Skeletal muscle cell (primary cell): ENCODE measurements around the gene TAL1.

Experiments
- DNase-seq: peaks from one replicate; pipeline ENCODE4 v3.0.0-alpha.2; 2010; ENCODE audit warnings: low read depth
- H3K4me3 ChIP-seq: 2 replicates; pipeline ENCODE4 v1.5.1; 2011; ENCODE audit warnings: low read depth, mild to moderate bottlenecking, control low read depth, low read length, moderate library complexity

TAL1 gene

GRCh38 chr1:47191940-47192457, 40.0 kb downstream of the TAL1 start:
- H3K4me3 ChIP-seq = no peak overlapping the region
- no peak for DNase-seq

DNA sequence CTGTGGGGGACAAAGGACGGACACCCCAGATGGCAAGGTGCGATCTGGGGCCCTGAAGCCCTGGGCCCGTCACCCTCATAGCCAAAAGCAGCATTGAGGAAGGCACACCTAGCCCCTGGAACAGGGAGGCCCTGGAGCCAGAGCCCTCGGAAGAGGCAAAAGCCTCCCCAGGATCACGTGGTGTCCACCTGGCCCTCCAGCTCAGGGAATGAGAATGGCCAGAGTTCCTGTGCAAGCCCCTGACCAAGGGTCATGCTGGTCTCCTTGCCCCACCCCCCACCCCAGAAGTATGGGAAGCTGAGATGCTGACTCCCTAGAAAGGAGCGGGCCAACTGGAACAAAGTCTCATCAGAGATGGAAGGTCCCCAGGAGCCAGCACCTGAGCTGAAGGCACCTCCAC, 41.2 kb downstream of the TAL1 start:
- H3K4me3 ChIP-seq = no peak overlapping the region

GRCh38 chr1:47190509-47190855, 41.5 kb downstream of the TAL1 start:
- no peak overlapping the region for H3K4me3 ChIP-seq
- no peak for DNase-seq

More for the DNA sequence above, 41.2 kb downstream of the TAL1 start:
- DNase-seq = no peak

DNA sequence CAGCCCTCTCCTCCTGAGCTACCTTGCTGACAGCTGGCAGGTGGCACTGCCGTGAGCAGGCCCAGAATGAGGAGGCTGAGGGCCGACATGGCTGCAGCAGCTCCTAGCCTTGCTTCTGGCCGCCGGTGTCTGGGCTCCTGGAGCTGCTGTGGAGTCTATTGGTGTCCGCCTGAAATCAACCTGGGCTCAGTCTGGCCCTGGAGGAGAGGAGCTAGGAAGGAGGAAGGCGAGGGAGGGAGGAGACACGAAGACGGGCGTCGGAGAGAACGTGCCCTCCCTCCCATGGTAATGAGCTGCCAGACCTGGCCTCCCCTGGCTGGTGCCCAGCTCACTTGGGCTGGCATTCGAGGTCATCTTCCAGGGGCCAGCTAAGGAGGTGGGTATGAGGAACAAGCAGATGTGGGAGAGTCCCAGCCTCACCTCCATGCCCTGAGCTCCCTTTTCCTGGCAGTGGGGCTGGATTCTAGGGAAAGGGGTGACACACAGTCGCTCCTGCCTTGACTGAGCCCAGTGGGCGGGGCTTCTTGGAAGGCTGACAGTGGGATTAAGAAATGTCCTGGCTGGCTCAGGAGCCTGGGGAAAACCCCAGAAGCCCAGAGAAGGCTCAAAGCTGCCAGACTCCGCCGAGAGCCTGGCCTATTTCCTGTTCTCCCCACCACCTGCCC, 42.0 kb downstream of the TAL1 start, which contains the start of gene PDZK1IP1:
Gene PDZK1IP1, minus strand, starts transcription at position 193 of the 665 bp plus-strand sequence. Its CDS starts 104 bp downstream, at position 89.
- no peak for DNase-seq
- no peak within 1 kb of the TSS for H3K4me3 ChIP-seq

DNA sequence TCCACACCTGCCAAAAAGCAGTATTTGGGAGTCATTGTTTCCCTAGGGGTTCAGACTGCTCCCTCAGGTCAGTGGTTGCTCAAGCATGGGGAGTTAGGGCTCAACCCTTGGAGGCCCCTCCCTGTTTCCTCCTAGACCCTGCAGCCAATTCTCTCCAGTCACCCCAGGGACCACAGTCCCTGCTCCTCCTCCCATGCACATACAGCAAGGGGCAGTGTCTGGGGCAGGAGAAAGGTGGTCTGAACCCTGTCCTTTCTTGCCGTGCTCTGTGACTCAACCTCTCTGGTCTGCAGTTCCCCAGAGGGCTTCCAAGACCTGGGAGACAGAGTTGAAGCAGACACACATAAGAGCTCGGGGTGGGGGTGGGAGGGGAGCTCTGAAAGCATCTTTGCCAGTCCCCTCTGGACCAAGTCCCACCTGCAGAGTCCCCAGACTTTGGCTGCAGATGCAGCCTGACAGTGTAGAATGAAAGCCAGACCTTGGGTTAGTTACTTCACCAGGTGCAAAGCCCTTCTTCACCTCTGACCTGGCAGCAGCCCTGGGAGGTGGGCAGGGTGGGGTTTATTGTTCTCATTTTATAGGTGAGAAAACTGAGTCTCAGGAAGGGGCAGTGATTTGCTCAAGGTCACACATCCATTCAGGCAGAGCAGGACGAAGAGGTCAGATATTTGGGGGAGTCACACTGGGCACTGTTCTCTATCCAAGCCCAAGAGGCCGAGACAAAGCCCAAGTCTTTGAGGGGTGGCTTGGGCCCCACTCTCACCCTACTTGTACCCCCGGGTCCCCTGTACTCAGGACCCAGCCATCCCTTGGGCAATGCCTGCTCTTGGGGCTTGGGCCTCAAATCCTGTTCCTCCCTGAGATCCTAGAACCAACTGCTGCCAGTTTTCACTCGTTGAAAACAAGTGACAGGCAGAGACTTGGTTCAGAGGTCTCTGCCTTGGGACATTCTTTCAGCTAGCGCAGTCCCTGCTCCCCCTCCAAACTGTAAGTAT, 42.9 kb downstream of the TAL1 start:
- no peak for DNase-seq
- H3K4me3 ChIP-seq = no peak overlapping the region

DNA sequence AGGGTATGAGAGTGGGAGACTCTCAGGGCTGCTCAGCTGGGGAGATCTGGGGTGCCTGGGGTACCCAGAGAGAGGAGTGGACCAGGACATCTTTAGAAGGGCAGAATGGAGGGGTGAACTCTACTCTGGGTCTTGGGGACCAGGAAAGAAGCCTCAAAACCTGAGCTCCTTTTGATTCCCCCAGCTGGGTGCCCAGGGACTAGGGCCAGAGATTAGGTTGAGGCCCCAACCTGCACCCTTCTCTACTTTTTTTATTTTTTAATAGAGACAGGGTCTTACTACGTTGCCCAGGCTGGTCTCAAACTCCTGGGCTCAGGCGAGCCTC, 44.1 kb downstream of the TAL1 start:
- H3K4me3 ChIP-seq = no peak overlapping the region
- no peak for DNase-seq

DNA sequence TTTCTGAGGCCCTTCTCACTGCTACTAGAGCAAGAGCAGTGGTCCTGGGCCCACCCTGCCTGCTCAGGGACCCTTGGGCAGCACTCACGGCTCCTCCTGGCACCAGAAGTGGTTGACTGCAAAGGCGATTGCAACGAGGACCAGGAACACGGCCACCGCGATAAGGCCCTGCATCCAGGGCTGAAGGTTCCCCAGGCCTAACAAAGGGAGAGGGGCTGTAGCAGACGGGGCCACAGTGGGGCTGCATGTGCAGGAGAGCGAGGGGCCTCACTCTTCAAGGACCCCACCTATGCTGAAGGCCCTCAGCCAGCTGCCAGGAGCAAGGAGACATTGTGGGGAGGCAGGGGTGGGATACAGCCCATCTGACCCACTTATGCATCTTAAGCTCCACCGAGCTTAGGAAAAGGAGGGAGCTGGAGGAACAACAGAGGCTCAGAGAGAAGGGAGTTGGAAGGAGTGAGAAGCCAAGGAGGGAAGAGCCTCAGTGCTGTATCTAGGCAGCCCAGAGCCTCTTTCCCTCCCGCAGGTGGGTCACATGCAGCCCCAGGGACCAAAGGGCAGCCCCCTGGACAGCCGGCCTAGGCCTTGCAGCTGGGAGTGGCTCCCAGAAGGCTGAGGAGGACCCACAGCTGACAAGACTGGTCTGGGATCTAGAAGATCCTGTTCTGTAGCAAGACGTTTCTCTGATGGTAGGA, 44.6 kb downstream of the TAL1 start:
- H3K4me3 ChIP-seq = no peak overlapping the region
- no peak for DNase-seq

GRCh38 chr1:47186267-47187185, 45.5 kb downstream of the TAL1 start:
- DNase-seq = no peak

DNA sequence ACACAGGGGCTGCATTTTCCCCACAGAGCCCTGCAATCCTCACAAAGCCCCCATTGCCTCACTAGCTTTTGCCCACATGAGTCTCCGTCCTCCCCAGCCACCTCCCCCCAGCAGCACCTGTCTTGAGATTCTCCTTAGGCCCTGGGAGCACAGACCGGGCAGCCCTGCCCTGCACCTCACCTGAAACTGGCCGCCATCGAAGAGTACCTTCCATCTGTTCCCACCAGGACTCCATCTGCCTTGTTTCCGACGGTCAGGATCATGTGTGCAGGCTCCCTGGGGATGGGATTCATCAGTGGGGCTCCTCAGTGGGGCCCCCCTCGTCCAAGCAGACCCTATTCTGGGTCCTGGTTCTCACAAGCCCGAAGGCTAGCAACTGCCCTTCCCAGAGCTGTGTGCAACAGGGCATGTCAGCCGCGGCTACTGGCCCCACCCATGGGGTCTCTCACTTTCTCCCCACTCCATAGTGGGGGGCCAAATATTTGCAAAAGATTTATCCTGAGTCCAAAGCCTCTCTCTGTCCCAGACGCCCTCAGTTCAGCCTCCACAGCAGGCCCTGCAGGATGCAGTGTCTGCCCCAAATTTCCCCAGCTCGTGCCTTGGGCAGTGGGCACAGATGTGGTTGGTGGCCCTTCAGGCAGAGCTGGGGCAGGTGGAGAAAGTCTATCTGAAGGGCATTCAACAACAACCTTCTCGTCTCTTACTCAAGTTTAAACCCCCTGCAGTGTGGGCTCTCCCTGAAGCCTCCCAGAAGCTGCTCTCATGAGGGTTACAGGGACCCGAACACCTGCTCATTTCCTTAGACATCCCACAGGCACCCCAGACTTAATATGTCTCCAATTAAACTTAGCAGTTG, 47.0 kb downstream of the TAL1 start:
- no peak overlapping the region for H3K4me3 ChIP-seq
- no peak for DNase-seq

More at GRCh38 chr1:47186267-47187185, 45.5 kb downstream of the TAL1 start:
- H3K4me3 ChIP-seq = no peak overlapping the region

DNA sequence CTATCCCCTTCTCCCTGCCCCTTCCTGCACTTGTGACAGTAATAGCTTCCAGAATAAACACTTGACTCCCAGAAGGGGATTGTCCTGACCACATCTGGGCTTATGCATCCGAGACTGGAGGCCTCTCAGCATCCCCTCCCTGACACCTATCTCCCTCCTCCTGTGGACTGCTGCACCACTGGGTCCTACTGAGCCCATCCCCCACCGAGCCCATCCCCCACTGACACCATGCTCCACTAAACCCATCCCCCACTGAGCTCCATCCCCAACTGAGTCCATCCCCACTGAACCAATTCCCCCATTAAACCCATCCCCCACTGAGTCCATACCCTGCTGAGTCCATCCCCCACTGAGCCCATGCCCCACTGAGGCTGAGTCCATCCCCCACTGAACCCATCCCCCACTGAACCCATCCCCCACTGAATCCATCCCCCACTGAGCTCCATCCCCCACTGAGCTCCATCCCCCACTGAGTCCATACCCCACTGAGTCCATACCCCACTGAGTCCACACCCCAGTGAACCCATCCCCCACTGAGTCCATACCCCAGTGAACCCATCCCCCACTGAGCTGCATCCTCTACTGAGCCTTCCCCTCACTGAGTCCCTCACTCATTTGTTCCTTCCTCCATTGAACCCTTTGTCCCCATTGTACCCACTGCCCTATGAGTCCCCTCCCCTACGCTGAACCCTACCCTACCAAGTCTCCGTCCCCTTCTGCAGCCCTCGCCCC, 47.8 kb downstream of the TAL1 start:
- no peak for DNase-seq
- no peak overlapping the region for H3K4me3 ChIP-seq

DNA sequence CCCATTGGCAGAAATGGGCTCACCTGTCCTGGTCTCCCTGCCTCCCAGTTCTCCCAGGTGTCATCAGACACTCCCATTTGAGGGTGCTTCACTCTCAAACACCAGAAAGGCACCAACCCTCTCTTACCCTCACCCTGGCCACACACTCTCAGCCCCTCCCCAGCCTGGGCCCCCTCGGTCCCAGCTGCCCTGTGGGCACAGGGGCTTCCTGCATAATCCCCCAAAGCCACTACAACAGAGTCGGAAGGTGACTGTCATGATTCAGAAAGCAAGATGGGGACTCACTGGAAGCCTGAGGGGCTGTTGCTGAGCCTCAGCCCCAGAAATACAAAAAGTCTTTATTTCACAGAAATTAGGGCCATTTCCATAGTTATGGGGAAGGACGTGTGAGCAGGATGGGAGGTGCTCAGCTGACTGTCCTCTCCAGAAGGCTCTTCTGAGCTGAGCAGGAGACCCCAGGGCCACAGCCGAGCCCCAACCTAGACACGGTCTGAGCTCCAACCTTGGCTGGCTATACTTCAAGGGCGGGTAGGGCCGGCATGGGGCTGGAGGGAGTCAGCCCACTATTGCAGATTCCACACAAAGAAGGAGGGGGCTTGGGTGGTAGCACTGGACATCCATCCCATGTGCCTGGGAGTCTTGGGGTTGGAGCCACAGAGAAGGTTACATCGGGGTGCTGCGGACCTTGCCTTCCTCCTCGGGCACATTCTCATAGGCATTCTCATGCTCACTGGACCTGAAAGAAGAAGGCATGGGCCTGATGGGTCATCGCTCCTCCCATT, 48.5 kb downstream of the TAL1 start:
- no peak overlapping the region for H3K4me3 ChIP-seq
- DNase-seq = no peak

DNA sequence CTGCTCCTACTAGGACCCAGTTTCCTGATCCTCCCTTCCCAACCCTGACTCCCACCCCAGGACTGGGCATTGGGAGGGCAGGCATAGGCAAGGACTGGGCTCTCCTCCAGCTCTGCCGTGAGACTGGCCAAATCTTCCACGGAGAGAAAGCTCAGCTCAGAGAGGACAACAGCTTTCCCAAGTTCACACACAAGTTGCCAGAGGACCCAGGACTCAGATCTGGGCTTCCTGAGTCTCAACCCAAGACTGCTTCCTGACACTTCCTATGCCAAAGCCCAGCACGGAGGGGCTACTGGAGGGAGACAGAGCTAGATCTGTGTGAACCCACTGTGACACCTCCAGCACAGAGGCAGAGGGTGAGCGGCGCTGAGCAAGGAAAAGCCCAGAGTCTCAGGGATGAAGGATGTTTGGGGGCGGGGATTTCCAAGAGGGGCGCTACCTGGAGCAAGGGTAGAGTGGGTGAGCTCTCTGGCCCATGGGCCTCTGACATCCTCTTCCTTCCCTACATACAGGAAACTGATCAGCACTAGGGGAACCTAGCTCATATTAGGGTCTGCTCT, 49.3 kb downstream of the TAL1 start:
- no peak for DNase-seq
- no peak overlapping the region for H3K4me3 ChIP-seq

- no peak for DNase-seq
- H3K4me3 ChIP-seq = no peak overlapping the region
These were observed 49.9 kb downstream of the TAL1 start for GRCh38 chr1:47181955-47182675.

DNA sequence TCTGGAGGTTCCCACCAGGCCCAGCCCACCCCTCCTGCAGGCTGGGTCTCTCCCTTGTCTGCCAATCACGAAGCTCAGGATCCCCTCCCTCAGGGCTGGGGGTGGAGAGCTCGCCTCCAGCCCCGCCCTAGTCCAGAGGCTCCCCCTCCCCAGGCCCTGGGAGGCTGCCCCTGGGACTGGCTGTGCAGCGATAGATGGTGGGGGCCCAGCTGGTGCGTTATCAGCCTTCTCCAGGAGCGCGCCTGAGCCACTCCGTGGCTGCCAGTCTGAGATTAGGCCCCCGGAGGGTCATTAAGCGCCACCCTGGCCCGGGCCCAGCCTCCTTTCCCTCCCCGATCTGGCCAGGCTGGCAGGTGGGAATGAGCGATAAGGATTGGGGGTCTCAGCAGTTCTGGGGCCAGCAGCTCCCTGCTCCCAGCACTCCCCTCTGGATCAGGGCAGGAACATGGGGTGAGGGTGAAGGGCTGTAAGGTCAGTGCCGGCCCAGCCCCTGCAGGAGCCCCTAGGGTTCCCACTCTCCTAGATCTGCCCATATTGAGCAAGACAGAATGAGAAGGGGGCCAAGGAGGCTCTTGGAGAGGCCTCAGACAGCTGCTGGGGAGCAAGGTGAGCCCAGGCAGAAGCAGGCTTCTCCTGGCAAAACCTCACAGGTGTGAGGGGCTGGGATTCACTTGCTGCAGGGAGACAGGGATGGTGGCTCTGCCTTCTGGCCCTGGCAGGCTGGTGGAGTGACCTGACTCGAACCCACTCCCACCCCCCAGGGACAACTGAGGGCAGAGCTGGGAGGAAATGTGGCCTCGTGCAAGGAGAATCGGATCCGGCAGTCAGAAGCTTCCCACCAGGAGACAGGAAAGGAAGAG, 50.7 kb downstream of the TAL1 start:
- DNase-seq = no peak
- H3K4me3 ChIP-seq = no peak overlapping the region

GRCh38 chr1:47180603-47181094, 51.4 kb downstream of the TAL1 start:
- H3K4me3 ChIP-seq = no peak overlapping the region
- DNase-seq = no peak
